ENCODE results near the gene URI1. TPM values are rescaled to one million over a fixed set of nuclear protein-coding genes. Genes with fewer than 3 reads are reported as not detected.

The URI1 gene
- total RNA-seq, 4 donors from 2014 or later, result 59.1 to 125 (median 67.6) TPM

DNA sequence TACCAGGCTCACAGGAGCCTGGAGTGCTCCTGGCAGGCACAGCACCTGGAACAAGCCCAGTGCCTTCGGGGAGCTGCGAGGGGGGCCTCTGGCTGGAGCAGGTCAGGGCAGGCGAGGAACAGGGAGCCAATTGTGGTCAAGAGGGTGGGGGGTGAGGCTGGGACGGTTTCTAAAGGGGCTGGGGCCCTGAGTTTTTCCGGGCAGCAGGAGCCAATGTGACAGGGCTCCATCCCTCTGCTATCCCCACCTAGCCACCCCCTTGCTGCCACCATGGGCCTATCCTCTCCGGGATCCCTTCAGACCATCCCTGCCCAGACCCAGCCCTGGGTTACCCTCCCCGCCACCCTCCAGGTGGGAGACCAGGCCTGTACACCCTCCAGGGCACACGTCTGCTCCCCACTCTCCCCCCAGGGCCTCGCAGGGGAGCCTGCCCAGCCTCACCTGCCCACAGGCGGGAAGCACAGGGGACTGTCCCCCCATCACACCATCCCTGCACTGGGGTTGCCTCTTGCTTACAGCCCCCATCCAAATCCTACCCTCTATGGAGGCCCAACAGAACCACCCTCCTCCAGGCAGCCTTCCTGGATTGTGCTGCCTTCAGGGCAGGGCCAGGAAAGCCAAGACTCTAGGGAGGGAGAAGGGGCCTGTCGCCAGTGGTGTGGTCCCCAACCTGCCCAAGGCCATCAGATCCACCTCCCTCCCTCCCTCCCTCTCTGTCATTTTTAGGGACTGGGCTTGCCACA is 121.0 kb downstream of the URI1 start:
- Histone ChIP-seq H3K4me1 (no peaks in the 10 kb centered on the region), H3K36me3 (no peaks in the 10 kb centered on the region), H3K27me3 (no peaks in the 10 kb centered on the region), H3K9me3 (no peaks in the 10 kb centered on the region), H3K27ac (no peak overlapping the region), H3K4me3 (no peak overlapping the region)
- intact Hi-C loops (cut with DNase I; ENCODE audit: low total_unique reads), result no loop called here
- DNase-seq, result no peak
- no peak for TF ChIP-seq POLR2A (IDR thresholded peaks at IDR 0.05)
- TF ChIP-seq, protein P1, sequence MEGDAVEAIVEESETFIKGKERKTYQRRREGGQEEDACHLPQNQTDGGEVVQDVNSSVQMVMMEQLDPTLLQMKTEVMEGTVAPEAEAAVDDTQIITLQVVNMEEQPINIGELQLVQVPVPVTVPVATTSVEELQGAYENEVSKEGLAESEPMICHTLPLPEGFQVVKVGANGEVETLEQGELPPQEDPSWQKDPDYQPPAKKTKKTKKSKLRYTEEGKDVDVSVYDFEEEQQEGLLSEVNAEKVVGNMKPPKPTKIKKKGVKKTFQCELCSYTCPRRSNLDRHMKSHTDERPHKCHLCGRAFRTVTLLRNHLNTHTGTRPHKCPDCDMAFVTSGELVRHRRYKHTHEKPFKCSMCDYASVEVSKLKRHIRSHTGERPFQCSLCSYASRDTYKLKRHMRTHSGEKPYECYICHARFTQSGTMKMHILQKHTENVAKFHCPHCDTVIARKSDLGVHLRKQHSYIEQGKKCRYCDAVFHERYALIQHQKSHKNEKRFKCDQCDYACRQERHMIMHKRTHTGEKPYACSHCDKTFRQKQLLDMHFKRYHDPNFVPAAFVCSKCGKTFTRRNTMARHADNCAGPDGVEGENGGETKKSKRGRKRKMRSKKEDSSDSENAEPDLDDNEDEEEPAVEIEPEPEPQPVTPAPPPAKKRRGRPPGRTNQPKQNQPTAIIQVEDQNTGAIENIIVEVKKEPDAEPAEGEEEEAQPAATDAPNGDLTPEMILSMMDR (IDR thresholded peaks at IDR 0.05), result no peak

DNA sequence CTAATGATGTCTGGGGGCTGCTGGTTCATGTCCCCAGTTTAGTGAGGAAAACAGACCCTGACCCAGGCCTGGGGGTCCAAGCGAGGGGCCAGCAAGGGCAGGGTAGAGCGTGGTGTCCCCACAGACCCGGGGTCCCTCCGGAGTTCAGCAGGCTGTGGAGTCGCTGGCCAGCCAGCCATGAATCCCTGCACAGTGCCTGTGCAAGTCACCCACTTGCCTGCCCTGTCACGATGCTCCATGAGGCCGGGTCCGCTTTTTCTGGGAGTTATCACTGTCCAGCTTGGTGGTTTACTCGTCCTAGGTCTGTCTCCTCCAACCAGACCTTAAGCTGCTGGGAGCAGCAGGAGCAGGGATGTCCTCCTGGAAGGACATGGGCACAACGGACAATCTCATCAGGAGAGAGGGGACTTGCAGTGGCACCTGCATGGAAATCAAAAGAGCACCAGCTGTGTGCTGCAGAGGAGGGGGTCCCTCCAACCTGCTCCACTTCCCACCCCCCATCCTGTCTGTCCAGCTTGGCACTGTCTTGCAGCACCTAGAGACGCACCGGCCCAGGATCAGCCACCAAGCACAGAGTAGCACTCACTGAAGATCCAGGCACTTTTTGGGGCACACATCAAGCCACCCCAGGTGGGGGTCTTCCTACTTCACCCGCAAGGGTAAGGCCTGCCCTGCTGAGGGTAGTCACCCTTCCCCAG is 121.8 kb downstream of the URI1 start:
- intact Hi-C loops (cut with DNase I; ENCODE audit: low total_unique reads), result no loop called here
- Histone ChIP-seq H3K36me3 (no peaks in the 10 kb centered on the region), H3K9me3 (no peaks in the 10 kb centered on the region), H3K27ac (no peak overlapping the region), H3K27me3 (no peaks in the 10 kb centered on the region), H3K4me1 (no peaks in the 10 kb centered on the region), H3K4me3 (no peak overlapping the region)
- DNase-seq, result no peak
- TF ChIP-seq, protein P1 (IDR thresholded peaks at IDR 0.05), result no peak
- no peak for TF ChIP-seq POLR2A (IDR thresholded peaks at IDR 0.05)

DNA sequence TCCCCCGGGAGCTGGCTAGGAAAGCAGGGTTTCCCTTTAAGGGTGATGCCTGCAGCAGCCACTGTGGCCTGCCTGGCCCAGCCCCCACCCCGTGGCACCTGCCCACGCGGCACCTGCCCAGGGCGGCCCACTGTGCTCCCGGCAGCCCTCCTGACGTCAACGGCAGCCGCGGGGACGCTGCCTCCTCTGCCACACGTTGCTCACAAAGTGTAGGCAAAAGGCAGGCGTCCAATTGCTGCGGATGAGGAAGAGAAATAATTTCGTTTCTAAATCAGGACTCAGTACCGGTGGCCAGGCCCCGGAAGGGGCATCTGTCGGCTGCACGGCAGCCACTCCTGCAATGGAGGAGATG is 122.3 kb downstream of the URI1 start:
- Histone ChIP-seq H3K9me3 (no peaks in the 10 kb centered on the region), H3K4me3 (no peak overlapping the region), H3K36me3 (no peaks in the 10 kb centered on the region), H3K27me3 (no peaks in the 10 kb centered on the region), H3K27ac (no peak overlapping the region), H3K4me1 (no peaks in the 10 kb centered on the region)
- TF ChIP-seq POLR2A (IDR thresholded peaks at IDR 0.05), result no peak
- TF ChIP-seq, protein P1 (IDR thresholded peaks at IDR 0.05), result no peak
- intact Hi-C loops (cut with DNase I; ENCODE audit: low total_unique reads), result no loop called here
- no peak for DNase-seq

DNA sequence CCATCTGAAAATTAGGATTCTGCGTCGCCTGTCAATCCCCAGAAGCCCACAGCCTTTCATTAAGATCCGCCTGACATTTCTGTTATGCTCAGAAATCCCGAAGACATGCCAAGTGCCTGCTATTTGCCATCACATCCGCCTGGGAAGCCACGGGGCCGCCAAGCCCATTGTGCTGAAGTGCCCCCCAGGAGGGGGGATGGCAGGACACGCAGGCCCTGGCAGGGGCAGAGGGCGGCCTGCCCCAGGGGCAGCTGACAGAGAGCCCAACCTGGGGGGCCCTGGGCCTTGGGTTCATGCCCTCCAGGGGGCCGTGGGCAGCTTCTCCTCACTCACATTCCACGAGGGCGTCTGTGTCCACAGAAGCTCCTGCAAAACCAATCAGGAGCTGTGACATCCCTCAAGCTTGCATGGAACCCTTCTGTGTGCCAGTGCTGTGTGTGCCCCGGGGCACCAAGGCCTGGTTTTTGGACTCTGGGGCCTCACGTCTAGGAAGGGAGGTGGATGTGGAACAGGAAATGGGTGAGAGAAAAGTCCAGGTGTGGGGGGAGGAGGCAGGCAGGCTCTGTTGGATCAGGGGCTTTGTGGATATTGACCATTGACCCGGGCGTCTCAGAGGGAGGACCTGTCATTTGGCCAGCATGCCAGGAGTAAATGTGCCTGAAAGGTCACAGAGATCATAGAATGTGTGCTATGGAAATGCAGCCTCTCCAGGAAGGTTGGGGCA is 122.9 kb downstream of the URI1 start:
- H3K4me1 ChIP-seq, result no peaks in the 10 kb centered on the region
- no peak for DNase-seq
- no peaks in the 10 kb centered on the region for H3K9me3 ChIP-seq
- TF ChIP-seq, protein P1 (IDR thresholded peaks at IDR 0.05), result no peak
- TF ChIP-seq POLR2A (IDR thresholded peaks at IDR 0.05), result no peak
- no peak overlapping the region for H3K27ac ChIP-seq
- intact Hi-C loops (cut with DNase I; ENCODE audit: low total_unique reads), result no loop called here
- no peak overlapping the region for H3K4me3 ChIP-seq
- no peaks in the 10 kb centered on the region for H3K36me3 ChIP-seq
- H3K27me3 ChIP-seq, result no peaks in the 10 kb centered on the region
